SK-N-SH treated with all-trans-retinoic acid at 6 μM for 48 hours (cell line): ENCODE data around the gene DNAJC30.

Experiments used
- ATAC-seq: fragments of 200-7000 bp; cut with Tn5 transposase; 3 replicates; pipeline ENCODE4 v1.9.1; 2020; ENCODE audit warnings: mild to moderate bottlenecking, moderate library complexity
- BACH2 ChIP-seq: fragments of 250-450 bp; sonication (Bioruptor Pico); IDR thresholded peaks from 2 replicates; pipeline ENCODE4 v1.9.0; 2021; ENCODE audit warnings: mild to moderate bottlenecking, borderline replicate concordance
- CSRNP3 ChIP-seq: fragments of 250-450 bp; sonication (Bioruptor Pico); IDR thresholded peaks from 2 replicates; pipeline ENCODE4 v1.5.1; 2021; ENCODE audit warnings: mild to moderate bottlenecking, moderate library complexity
- ESRRG ChIP-seq: fragments of 250-450 bp; sonication (Bioruptor Pico); IDR thresholded peaks from 2 replicates; pipeline ENCODE4 v1.6.1; 2021; ENCODE audit warnings: mild to moderate bottlenecking
- ISL1 ChIP-seq: fragments of 250-450 bp; sonication (Bioruptor Pico); IDR thresholded peaks from 2 replicates; pipeline ENCODE4 v2.1.2; 2022; ENCODE audit warnings: mild to moderate bottlenecking, moderate library complexity
- OSR1 ChIP-seq: fragments of 250-450 bp; sonication (Bioruptor Pico); IDR thresholded peaks from 2 replicates; pipeline ENCODE4 v1.8.0; 2022; ENCODE audit warnings: moderate library complexity, mild to moderate bottlenecking, inconsistent platforms
- PATZ1 ChIP-seq: fragments of 250-450 bp; sonication (Bioruptor Pico); IDR thresholded peaks from 2 replicates; pipeline ENCODE4 v1.8.0; 2020; ENCODE audit warnings: mild to moderate bottlenecking, moderate library complexity, borderline replicate concordance
- PPARA ChIP-seq: fragments of 250-450 bp; sonication (Bioruptor Pico); IDR thresholded peaks from 2 replicates; pipeline ENCODE4 v1.5.0; 2020; ENCODE audit warnings: mild to moderate bottlenecking, borderline replicate concordance
- RARB ChIP-seq: fragments of 250-450 bp; sonication (Bioruptor Pico); IDR thresholded peaks from 2 replicates; pipeline ENCODE4 v1.8.0; 2021; ENCODE audit warnings: mild to moderate bottlenecking, moderate library complexity
- SNAI2 ChIP-seq: fragments of 250-450 bp; sonication (Bioruptor Pico); IDR thresholded peaks from 2 replicates; pipeline ENCODE4 v1.5.0; 2020; ENCODE audit warnings: mild to moderate bottlenecking, moderate library complexity
- TCF4 ChIP-seq: fragments of 250-450 bp; sonication (Bioruptor Pico); IDR thresholded peaks from 2 replicates; pipeline ENCODE4 v1.8.0; 2021; ENCODE audit warnings: mild to moderate bottlenecking, moderate library complexity, borderline replicate concordance
- TOX ChIP-seq: fragments of 250-450 bp; sonication (Bioruptor Pico); IDR thresholded peaks from 2 replicates; pipeline ENCODE4 v1.8.0; 2021; ENCODE audit warnings: mild to moderate bottlenecking, moderate library complexity, borderline replicate concordance
- TSHZ2 ChIP-seq: fragments of 250-450 bp; sonication (Bioruptor Pico); IDR thresholded peaks from 2 replicates; pipeline ENCODE4 v1.5.0; 2020; ENCODE audit warnings: mild to moderate bottlenecking, moderate library complexity
- ZC3H10 ChIP-seq: fragments of 250-450 bp; sonication (Bioruptor Pico); IDR thresholded peaks from 2 replicates; pipeline ENCODE4 v1.5.1; 2021; ENCODE audit warnings: mild to moderate bottlenecking, moderate library complexity
- ZFP3 ChIP-seq: fragments of 250-450 bp; sonication (Bioruptor Pico); IDR thresholded peaks from 2 replicates; pipeline ENCODE4 v1.5.0; 2020; ENCODE audit warnings: mild to moderate bottlenecking, moderate library complexity
- ZFP30 ChIP-seq: fragments of 450-650 bp; formaldehyde crosslinking; IDR thresholded peaks from 2 replicates; pipeline ENCODE4 v1.5.0; 2022; ENCODE audit warnings: mild to moderate bottlenecking, moderate library complexity
- ZNF70 ChIP-seq: fragments of 450-650 bp; formaldehyde crosslinking; IDR thresholded peaks from 2 replicates; pipeline ENCODE4 v1.5.0; 2020; ENCODE audit warnings: mild to moderate bottlenecking, moderate library complexity
- ZNF8 ChIP-seq: fragments of 450-650 bp; formaldehyde crosslinking; IDR thresholded peaks from 2 replicates; pipeline ENCODE4 v1.5.0; 2020; ENCODE audit warnings: mild to moderate bottlenecking, moderate library complexity
- TF ChIP-seq, protein P1 (sequence below): fragments of 250-450 bp; sonication (Bioruptor Pico); IDR thresholded peaks from 2 replicates; pipeline ENCODE4 v1.8.0; 2021; ENCODE audit warnings: low read depth, mild to moderate bottlenecking, moderate library complexity, borderline replicate concordance
- TF ChIP-seq, protein P2 (sequence below): fragments of 250-450 bp; sonication (Bioruptor Pico); IDR thresholded peaks from 2 replicates; pipeline ENCODE4 v1.5.1; 2020; ENCODE audit warnings: low read depth, mild to moderate bottlenecking, moderate library complexity

The DNAJC30 gene

DNA sequence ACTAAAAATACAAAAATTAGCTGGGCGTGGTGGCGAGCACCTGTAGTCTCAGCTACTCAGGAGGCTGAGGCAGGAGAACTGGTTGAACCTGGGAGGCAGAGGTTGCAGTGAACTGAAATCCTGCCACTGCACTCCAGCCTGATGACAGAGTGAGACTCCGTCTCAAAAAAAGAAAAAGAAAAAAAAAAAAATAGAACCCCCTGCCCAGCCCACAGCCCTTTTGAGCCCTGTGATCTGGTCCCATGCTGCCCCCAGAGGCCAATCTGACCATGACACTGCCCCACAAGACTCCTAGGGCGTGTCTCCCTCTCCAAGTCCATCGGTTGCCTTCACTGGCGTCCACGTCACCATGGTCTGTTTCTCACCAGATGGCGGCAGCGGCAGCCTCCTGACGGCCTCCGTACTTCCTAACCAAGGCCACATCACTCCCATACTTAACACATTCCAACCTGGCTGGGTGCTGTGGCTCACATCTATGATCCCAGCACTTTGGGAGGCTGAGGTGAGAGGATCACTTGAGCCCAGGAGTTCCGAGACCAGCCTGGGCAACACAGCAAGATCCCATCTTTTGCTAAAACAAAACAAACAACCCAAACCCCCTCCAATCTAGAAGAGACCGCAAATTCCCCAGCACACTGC, 18.2 kb upstream of the DNAJC30 start:
- ATAC-seq = peak; percentile 48

GRCh38 chr7:73700581-73701134, 17.4 kb upstream of the DNAJC30 start:
- ATAC-seq = no peak
- no peak for TF ChIP-seq TCF4 (CRISPR knock-in tag)
- no peak for TF ChIP-seq ZNF70
- TF ChIP-seq SNAI2 = no peak
- TF ChIP-seq RARB (CRISPR knock-in tag) = no peak
- TF ChIP-seq OSR1 (CRISPR knock-in tag) = no peak
- TF ChIP-seq PATZ1 (CRISPR knock-in tag) = no peak
- no peak for TF ChIP-seq ZC3H10 (CRISPR knock-in tag)
- TF ChIP-seq PPARA (CRISPR knock-in tag) = no peak
- no peak for TF ChIP-seq CSRNP3
- TF ChIP-seq, protein P1, sequence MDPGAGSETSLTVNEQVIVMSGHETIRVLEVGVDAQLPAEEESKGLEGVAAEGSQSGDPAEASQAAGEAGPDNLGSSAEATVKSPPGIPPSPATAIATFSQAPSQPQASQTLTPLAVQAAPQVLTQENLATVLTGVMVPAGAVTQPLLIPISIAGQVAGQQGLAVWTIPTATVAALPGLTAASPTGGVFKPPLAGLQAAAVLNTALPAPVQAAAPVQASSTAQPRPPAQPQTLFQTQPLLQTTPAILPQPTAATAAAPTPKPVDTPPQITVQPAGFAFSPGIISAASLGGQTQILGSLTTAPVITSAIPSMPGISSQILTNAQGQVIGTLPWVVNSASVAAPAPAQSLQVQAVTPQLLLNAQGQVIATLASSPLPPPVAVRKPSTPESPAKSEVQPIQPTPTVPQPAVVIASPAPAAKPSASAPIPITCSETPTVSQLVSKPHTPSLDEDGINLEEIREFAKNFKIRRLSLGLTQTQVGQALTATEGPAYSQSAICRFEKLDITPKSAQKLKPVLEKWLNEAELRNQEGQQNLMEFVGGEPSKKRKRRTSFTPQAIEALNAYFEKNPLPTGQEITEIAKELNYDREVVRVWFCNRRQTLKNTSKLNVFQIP (CRISPR knock-in tag) = no peak

More for the DNA sequence above, 18.2 kb upstream of the DNAJC30 start:
- no peak for TF ChIP-seq RARB (CRISPR knock-in tag)

GRCh38 chr7:73700069-73700423, 16.8 kb upstream of the DNAJC30 start:
- TF ChIP-seq ZFP3 = no peak
- ATAC-seq = no peak

- ATAC-seq = no peak
- TF ChIP-seq PATZ1 (CRISPR knock-in tag) (no peak), TOX (CRISPR knock-in tag) (no peak), ESRRG (CRISPR knock-in tag) (no peak), ZNF70 (no peak), TCF4 (CRISPR knock-in tag) (no peak), PPARA (CRISPR knock-in tag) (no peak), ZFP30 (CRISPR knock-in tag) (no peak), ZFP3 (no peak), RARB (CRISPR knock-in tag) (no peak), ZNF8 (no peak), ZC3H10 (CRISPR knock-in tag) (no peak), ISL1 (CRISPR knock-in tag) (no peak), CSRNP3 (no peak), BACH2 (no peak), TSHZ2 (CRISPR knock-in tag) (no peak)
- TF ChIP-seq, protein P2, sequence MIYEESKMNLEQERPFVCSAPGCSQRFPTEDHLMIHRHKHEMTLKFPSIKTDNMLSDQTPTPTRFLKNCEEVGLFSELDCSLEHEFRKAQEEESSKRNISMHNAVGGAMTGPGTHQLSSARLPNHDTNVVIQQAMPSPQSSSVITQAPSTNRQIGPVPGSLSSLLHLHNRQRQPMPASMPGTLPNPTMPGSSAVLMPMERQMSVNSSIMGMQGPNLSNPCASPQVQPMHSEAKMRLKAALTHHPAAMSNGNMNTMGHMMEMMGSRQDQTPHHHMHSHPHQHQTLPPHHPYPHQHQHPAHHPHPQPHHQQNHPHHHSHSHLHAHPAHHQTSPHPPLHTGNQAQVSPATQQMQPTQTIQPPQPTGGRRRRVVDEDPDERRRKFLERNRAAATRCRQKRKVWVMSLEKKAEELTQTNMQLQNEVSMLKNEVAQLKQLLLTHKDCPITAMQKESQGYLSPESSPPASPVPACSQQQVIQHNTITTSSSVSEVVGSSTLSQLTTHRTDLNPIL = no peak
Measured at GRCh38 chr7:73699370-73700068, 16.3 kb upstream of the DNAJC30 start.
